Esophagus squamous epithelium (tissue), 4 donors: ENCODE measurements around the gene STARD3.
A peak's percentile ranks its signal among the peaks of the same experiment; 100 is the strongest.

Experiments used
- CTCF ChIP-seq, 6 experiments: fragments of 450-650 bp in 4 of 6; fragments of 200-600 bp in 2 of 6; sonication (generic) in 2 of 6; IDR thresholded peaks; one replicate each; pipeline ENCODE4 v1.5.1; 2016 to 2019; ENCODE audit warnings: antibody characterized with exemption in 6 of 6, mild to moderate bottlenecking in 4 of 6, moderate library complexity in 4 of 6
- POLR2A ChIP-seq, 4 donors: fragments of 450-650 bp; IDR thresholded peaks; one replicate each; pipeline ENCODE4 v1.6.1; 2017; ENCODE audit warnings: antibody characterized with exemption in 4 of 4, mild to moderate bottlenecking in 4 of 4, moderate library complexity in 3 of 4

DNA sequence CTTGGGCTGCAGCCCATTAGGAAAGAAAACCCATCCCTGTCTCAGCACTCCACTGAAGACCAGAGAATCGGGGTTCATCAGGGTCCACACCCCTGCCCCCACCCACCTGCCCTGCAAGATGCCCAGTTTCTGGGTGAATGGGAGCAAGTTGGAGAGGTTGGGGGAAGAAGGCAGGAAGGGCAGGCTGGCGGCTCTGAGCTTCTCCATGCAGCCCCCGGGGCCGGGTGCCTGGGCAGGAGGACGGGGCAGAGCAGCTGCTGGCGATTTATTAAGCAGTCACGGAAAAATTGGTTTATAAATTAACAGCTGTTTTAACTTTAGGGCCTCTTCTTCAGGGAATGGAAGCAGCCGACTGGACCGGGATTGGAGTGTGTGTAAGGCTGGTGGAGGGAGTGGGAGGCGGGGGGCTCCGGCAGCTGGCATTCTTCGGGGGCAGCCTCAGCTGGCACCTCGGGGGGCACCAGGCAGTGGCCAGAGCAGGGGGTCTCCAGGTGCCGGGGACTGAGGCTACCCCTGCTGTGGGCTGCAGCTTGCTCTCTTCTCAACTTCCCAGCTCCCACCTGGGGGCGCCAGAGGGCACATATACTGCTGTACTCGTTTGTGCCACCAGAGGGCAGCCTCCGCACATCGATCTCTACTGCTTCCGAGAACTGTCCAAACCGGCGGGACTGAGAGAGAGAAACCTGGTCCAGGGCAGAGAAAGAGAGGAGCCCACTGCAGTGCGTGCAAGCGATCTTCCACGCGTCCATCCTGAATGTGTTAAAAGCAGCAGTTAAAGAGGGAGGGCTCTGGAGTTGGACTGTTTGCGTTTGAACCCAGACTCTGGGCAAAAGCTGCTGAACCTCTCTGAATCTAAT is 15.2 kb upstream of the STARD3 start:
- TF ChIP-seq CTCF (IDR thresholded peaks at IDR 0.05) (peak; percentile 99 to 100 (median 100)), POLR2A (IDR thresholded peaks at IDR 0.05) (no peak)
